H1 (cell line): ENCODE data around the gene QRICH2. TPM values are rescaled to one million over a fixed set of nuclear protein-coding genes. Genes with fewer than 3 reads are reported as not detected.

Experiments used
- CTCF ChIA-PET: fragments of 300-600 bp; sonication (Branson Sonifier 250); formaldehyde crosslinking; loops from one replicate; lab custom pipeline; 2021; ENCODE audit not compliant: partially characterized antibody; lab: Charles Lee
- POLR2A ChIA-PET: fragments of 300-600 bp; sonication (Branson Sonifier 250); formaldehyde crosslinking; loops from one replicate; lab custom pipeline; 2021; ENCODE audit warnings: inconsistent platforms; ENCODE audit not compliant: partially characterized antibody; lab: Charles Lee
- DNase-seq, 2 experiments: peaks; one replicate each; pipeline versions ENCODE4 v3.0.0 to v3.0.0-alpha.2; 2010 to 2022; ENCODE audit warnings: low spot score in 2 of 2, low read depth in 1 of 2, mixed read lengths in 1 of 2
- FAIRE-seq: peaks from 2 replicates; lab custom pipeline; 2011; peaks lifted over from hg19 to GRCh38; lab: Jason Lieb, UNC
- H2AFZ ChIP-seq: 2 replicates; pipeline ENCODE4 v1.8.1; 2012; ENCODE audit warnings: low read length, inconsistent platforms
- H2AK5ac ChIP-seq: 2 replicates; pipeline ENCODE4 v1.6.1; 2013; ENCODE audit warnings: low read depth, low read length
- H2BK120ac ChIP-seq: replicated peaks from 2 replicates; pipeline ENCODE3; 2013; ENCODE audit warnings: low read depth, low read length, inconsistent platforms
- H2BK12ac ChIP-seq: 2 replicates; pipeline ENCODE4 v1.6.1; 2013; ENCODE audit warnings: low read depth, low read length
- H2BK15ac ChIP-seq: 2 replicates; pipeline ENCODE4 v1.6.1; 2013; ENCODE audit warnings: low read length
- H2BK20ac ChIP-seq: 2 replicates; pipeline ENCODE4 v1.6.1; 2013; ENCODE audit warnings: low read length
- H2BK5ac ChIP-seq: 2 replicates; pipeline ENCODE4 v1.6.1; 2013; ENCODE audit warnings: low read depth, low read length
- H3K14ac ChIP-seq: 2 replicates; pipeline ENCODE4 v1.6.1; 2013; ENCODE audit warnings: inconsistent platforms; ENCODE audit not compliant: insufficient read length
- H3K18ac ChIP-seq: 2 replicates; pipeline ENCODE4 v1.6.1; 2013; ENCODE audit warnings: low read length; ENCODE audit errors: extremely low read depth
- H3K23ac ChIP-seq: 2 replicates; pipeline ENCODE4 v1.6.1; 2013; ENCODE audit warnings: inconsistent platforms; ENCODE audit not compliant: insufficient read length
- H3K23me2 ChIP-seq: 2 replicates; pipeline ENCODE4 v1.6.1; 2013; ENCODE audit warnings: low read depth, low read length
- H3K27ac ChIP-seq: 2 replicates; pipeline ENCODE4 v1.6.1; 2011; ENCODE audit warnings: low read depth, low read length, inconsistent platforms
- H3K27me3 ChIP-seq, 4 experiments: replicated peaks in 1 of 4; 1 replicate in 1 of 4; 2 replicates in 3 of 4; pipeline versions ENCODE4 v1.6.1 to v1.8.1; 2011 to 2013; ENCODE audit warnings: low read length in 3 of 4, mild to moderate bottlenecking in 3 of 4, inconsistent platforms in 2 of 4, mixed read lengths in 2 of 4, moderate library complexity in 1 of 4; ENCODE audit not compliant: control insufficient read depth in 3 of 4, insufficient read depth in 3 of 4; ENCODE audit errors: extremely low read depth in 1 of 4
- H3K36me3 ChIP-seq, 4 experiments: 2 replicates each; pipeline versions ENCODE4 v1.6.1 to v1.8.1; 2011 to 2013; ENCODE audit warnings: mild to moderate bottlenecking in 4 of 4, low read length in 3 of 4, moderate library complexity in 2 of 4, control low read depth in 1 of 4, inconsistent platforms in 1 of 4; ENCODE audit not compliant: insufficient read depth in 4 of 4, control insufficient read depth in 2 of 4
- H3K4ac ChIP-seq: replicated peaks from 2 replicates; pipeline ENCODE3; 2013; ENCODE audit warnings: low read length, low read depth, mixed read lengths, inconsistent platforms; ENCODE audit not compliant: insufficient read length
- H3K4me1 ChIP-seq, 4 experiments: replicated peaks in 1 of 4; 1 replicate in 1 of 4; 2 replicates in 3 of 4; pipeline versions ENCODE4 v1.6.1 to v1.8.1; 2011 to 2013; ENCODE audit warnings: low read length in 3 of 4, inconsistent platforms in 2 of 4, mixed read lengths in 1 of 4; ENCODE audit not compliant: insufficient read depth in 4 of 4, control insufficient read depth in 3 of 4
- H3K4me2 ChIP-seq, 2 experiments: 2 replicates each; pipeline versions ENCODE4 v1.6.1 to v1.8.1; 2011 to 2013; ENCODE audit warnings: low read depth in 2 of 2, low read length in 2 of 2, control low read depth in 1 of 2, inconsistent platforms in 1 of 2, mild to moderate bottlenecking in 1 of 2; ENCODE audit not compliant: insufficient read depth in 1 of 2
- H3K4me3 ChIP-seq, 4 experiments: fragments of 200-600, 300-600 bp in 1 of 4; sonication (generic), shearing (Covaris generic), sonication (Bioruptor Twin) in 1 of 4; 2 replicates each; pipeline versions ENCODE4 v1.5.1 to v1.8.1; 2011 to 2016; ENCODE audit warnings: low read length in 4 of 4, low read depth in 3 of 4, control low read depth in 2 of 4, inconsistent platforms in 2 of 4, mild to moderate bottlenecking in 2 of 4, mixed read lengths in 1 of 4, moderate library complexity in 1 of 4; ENCODE audit not compliant: insufficient read depth in 2 of 4; ENCODE audit errors: extremely low read depth in 1 of 4
- H3K56ac ChIP-seq: replicated peaks from 2 replicates; pipeline ENCODE3; 2013; ENCODE audit warnings: low read depth, mild to moderate bottlenecking, mixed read lengths, low read length, inconsistent platforms; ENCODE audit not compliant: insufficient read length
- H3K79me1 ChIP-seq: 2 replicates; pipeline ENCODE4 v1.6.1; 2013; ENCODE audit warnings: low read depth, low read length, control low read depth
- H3K79me2 ChIP-seq, 2 experiments: 2 replicates each; pipeline versions ENCODE4 v1.6.1 to v1.8.1; 2012 to 2013; ENCODE audit warnings: low read length in 2 of 2, mild to moderate bottlenecking in 2 of 2, inconsistent platforms in 1 of 2; ENCODE audit not compliant: insufficient read depth in 2 of 2, control insufficient read depth in 1 of 2
- H3K9ac ChIP-seq, 4 experiments: replicated peaks in 1 of 4; 1 replicate in 1 of 4; 2 replicates in 3 of 4; pipeline versions ENCODE4 v1.6.1 to v1.8.1; 2011 to 2013; ENCODE audit warnings: low read depth in 3 of 4, low read length in 3 of 4, control low read depth in 2 of 4, mild to moderate bottlenecking in 2 of 4, moderate library complexity in 2 of 4, inconsistent platforms in 1 of 4; ENCODE audit errors: extremely low read depth in 1 of 4
- H3K9me3 ChIP-seq, 2 experiments: 2 replicates each; pipeline versions ENCODE4 v1.6.1 to v1.8.1; 2012 to 2013; ENCODE audit warnings: mild to moderate bottlenecking in 2 of 2, moderate library complexity in 2 of 2, control low read depth in 1 of 2, inconsistent platforms in 1 of 2, low read depth in 1 of 2, low read length in 1 of 2, mixed read lengths in 1 of 2; ENCODE audit not compliant: insufficient read depth in 2 of 2
- H4K20me1 ChIP-seq, 2 experiments: replicated peaks in 1 of 2; 2 replicates each; pipeline versions ENCODE3 to v1.8.1; 2011 to 2013; ENCODE audit warnings: inconsistent platforms in 2 of 2, low read length in 2 of 2, mild to moderate bottlenecking in 1 of 2; ENCODE audit not compliant: insufficient read depth in 2 of 2, control insufficient read depth in 1 of 2
- H4K5ac ChIP-seq: 2 replicates; pipeline ENCODE4 v1.6.1; 2013; ENCODE audit warnings: low read length, low read depth, mixed read lengths, inconsistent platforms; ENCODE audit not compliant: insufficient read length
- H4K8ac ChIP-seq: 2 replicates; pipeline ENCODE4 v1.8.0; 2013; ENCODE audit warnings: mild to moderate bottlenecking, moderate library complexity, low read length, inconsistent platforms; ENCODE audit not compliant: insufficient read depth; ENCODE audit errors: extremely low read depth
- H4K91ac ChIP-seq: replicated peaks from 2 replicates; pipeline ENCODE3; 2013; ENCODE audit warnings: low read length, mixed read lengths, inconsistent platforms; ENCODE audit not compliant: insufficient read length
- BACH1 ChIP-seq: IDR thresholded peaks from 2 replicates; pipeline ENCODE4 v1.6.1; 2012; ENCODE audit warnings: low read length, improper control_type of control experiment
- CHD1 ChIP-seq: IDR thresholded peaks from 2 replicates; pipeline ENCODE4 v1.6.1; 2012; ENCODE audit warnings: low read depth, low read length, improper control_type of control experiment
- EZH2 ChIP-seq: fragments of 200-600 bp; sonication (generic); IDR thresholded peaks from 2 replicates; pipeline ENCODE4 v1.7.1; 2012; ENCODE audit warnings: low read depth, mild to moderate bottlenecking, moderate library complexity, low read length, inconsistent platforms; ENCODE audit not compliant: severe bottlenecking
- HDAC6 ChIP-seq: IDR thresholded peaks from one replicate; pipeline ENCODE4 v1.7.1; 2012; ENCODE audit warnings: low read depth, mild to moderate bottlenecking, inconsistent platforms, low read length, moderate library complexity
- JUN ChIP-seq: IDR thresholded peaks from 2 replicates; pipeline ENCODE4 v1.6.1; 2011; ENCODE audit warnings: low read depth, mild to moderate bottlenecking, improper control_type of control experiment, low read length
- KDM4A ChIP-seq: IDR thresholded peaks from one replicate; pipeline ENCODE4 v1.7.1; 2012; ENCODE audit warnings: low read depth, mild to moderate bottlenecking, moderate library complexity, low read length, inconsistent platforms; ENCODE audit not compliant: severe bottlenecking
- KDM5A ChIP-seq: fragments of 200-600 bp; IDR thresholded peaks from 2 replicates; pipeline ENCODE4 v1.7.1; 2012; ENCODE audit warnings: mild to moderate bottlenecking, low read length, inconsistent platforms, mixed read lengths
- NRF1 ChIP-seq: IDR thresholded peaks from 2 replicates; pipeline ENCODE4 v1.6.1; 2011; ENCODE audit warnings: mild to moderate bottlenecking, low read depth, low read length, improper control_type of control experiment
- SIX5 ChIP-seq: IDR thresholded peaks from 2 replicates; pipeline ENCODE4 v1.6.1; 2011; ENCODE audit warnings: mild to moderate bottlenecking, low read depth, low read length
- ZNF274 ChIP-seq: IDR thresholded peaks from 2 replicates; pipeline ENCODE4 v1.7.0; 2012; ENCODE audit warnings: low read length, borderline replicate concordance; ENCODE audit errors: extremely low read depth
- WGBS, 2 experiments: shearing (Covaris generic) in 1 of 2; methylation state at CpG; one replicate each; pipeline versions ENCODE4 v1.1.6 to v1.1.7; 2013 to 2015; ENCODE audit warnings: low lambda C conversion rate in 2 of 2, mixed read lengths in 2 of 2, inconsistent platforms in 1 of 2, low coverage in 1 of 2, missing lambda C conversion rate in 1 of 2; ENCODE audit not compliant: insufficient replicate concordance in 2 of 2, insufficient coverage in 1 of 2, insufficient read length in 1 of 2; ENCODE audit errors: extremely low coverage in 1 of 2, missing lambda C conversion rate in 1 of 2; 5-methylcytosine and 5-hydroxymethylcytosine counted together
- polyA plus RNA-seq, 7 experiments: library from polyadenylated mRNA; depleted of rRNA in 3 of 7; stranded (reverse) in 5 of 7; unstranded in 2 of 7; fragments of >200 nt in 5 of 7; fragments of 200-250 nt in 2 of 7; gene quantifications; 1 replicate in 5 of 7; 2 replicates in 1 of 7; 4 replicates in 1 of 7; pipeline versions ENCODE4 v1.2.1 to v1.2.3, GENCODE V29; 2011 to 2013; ENCODE audit warnings: missing spikeins in 2 of 7, mixed read lengths in 2 of 7
- total RNA-seq: library from RNA; stranded (reverse); fragmentation: NEBNext Ultra II Directional; extraction: Animal tissue kit (Norgen Biotek cat#: 25700); gene quantifications from 2 replicates; pipeline ENCODE4 v1.2.1, GENCODE V29; 2021
- TF ChIP-seq, protein P1 (sequence below): IDR thresholded peaks from 2 replicates; pipeline ENCODE4 v1.6.1; 2012; ENCODE audit warnings: low read length, inconsistent platforms

The QRICH2 gene
- total and polyA plus RNA-seq, 2 of the 8 experiments (the other 6 are each of a cell fraction or from before 2014, with no cell fraction given): 2.8 to 3.8 TPM

DNA sequence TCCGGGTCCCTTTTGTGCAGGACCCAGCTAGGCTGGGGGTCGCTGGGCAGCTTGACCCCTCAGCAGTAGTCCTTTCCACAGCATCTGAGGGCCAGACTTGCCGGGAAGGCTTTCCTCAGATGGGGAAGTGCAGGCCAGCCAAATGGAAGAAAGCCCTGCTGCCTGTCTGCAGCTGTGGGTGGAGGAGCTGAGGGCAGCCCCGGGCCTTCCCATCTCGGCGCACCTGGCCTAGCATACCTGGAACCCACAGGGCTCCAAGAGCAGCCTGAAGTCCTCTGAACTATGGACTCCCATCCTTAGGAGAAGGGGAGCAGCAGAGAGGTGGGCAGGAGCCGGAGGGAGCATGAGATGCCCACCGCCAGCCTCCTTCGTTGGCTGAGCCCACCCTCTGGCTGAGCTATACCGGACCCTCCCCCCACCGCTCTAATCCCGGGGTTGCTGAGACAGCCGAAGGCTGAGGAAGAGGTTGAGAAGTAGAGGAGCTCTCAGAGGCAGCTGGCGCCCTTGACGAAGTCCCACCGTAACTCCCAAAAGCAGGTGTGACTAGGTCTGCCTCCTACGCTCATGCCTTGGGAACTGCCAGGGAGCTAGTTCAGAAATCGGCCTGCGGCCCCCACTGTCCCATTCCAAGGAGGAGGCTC, 29.7 kb downstream of the QRICH2 start:
- H3K79me2 ChIP-seq: no peaks in the 10 kb centered on the region
- H3K27me3 ChIP-seq: no peaks in the 10 kb centered on the region
- no peak overlapping the region for H3K23ac ChIP-seq
- no peak overlapping the region for H2BK12ac ChIP-seq
- H4K5ac ChIP-seq: no peak overlapping the region
- no peak for DNase-seq
- H2AFZ ChIP-seq: no peak overlapping the region
- no peak overlapping the region for H3K4ac ChIP-seq
- H3K18ac ChIP-seq: no peak overlapping the region
- no peak overlapping the region for H3K56ac ChIP-seq
- no peak overlapping the region for H3K4me3 ChIP-seq
- no peaks in the 10 kb centered on the region for H3K9me3 ChIP-seq
- ChIA-PET POLR2A (interaction anchor here (0.7 to 1.8 kb wide), 4 partner anchors 8 to 197 kb away, joined by 3 to 6 read pairs (median 4); no protein-coding TSS in a partner anchor), CTCF (interaction anchor here (0.7 to 5.6 kb wide), 32 partner anchors 9 to 542 kb away, joined by 3 to 84 read pairs (median 14); partner anchors contain the start of genes EXOC7, FOXJ1, RNF157 and UBALD2)
- no peak overlapping the region for H2AK5ac ChIP-seq
- no peak overlapping the region for H3K14ac ChIP-seq
- H3K79me1 ChIP-seq: no peaks in the 10 kb centered on the region
- no peak overlapping the region for H3K4me2 ChIP-seq
- H3K4me1 ChIP-seq: peaks cover 0 to 4% (median under 1%) of the 10 kb centered on the region in 4 experiments; a peak in 3 of 7 replicates
- no peak overlapping the region for H3K9ac ChIP-seq
- peaks cover 0 to 6% of the 10 kb centered on the region in 2 experiments for H4K20me1 ChIP-seq
- no peaks in the 10 kb centered on the region; a peak in 1 of 8 replicates for H3K36me3 ChIP-seq
- WGBS, 2 experiments: 92% methylated on average over 18 of the region's 19 CpGs; no CpG with 5 or more reads in 1 of the 2 experiments
- FAIRE-seq: no peak
- no peak overlapping the region for H2BK20ac ChIP-seq
- no peak overlapping the region; the same call in 1 of the 2 replicates for H2BK15ac ChIP-seq
- H2BK120ac ChIP-seq: no peak overlapping the region
- H4K8ac ChIP-seq: no peak overlapping the region; the same call in 1 of the 2 replicates
- peaks cover 3% of the 10 kb centered on the region; the same call in 1 of the 2 replicates for H3K23me2 ChIP-seq
- no peak overlapping the region for H4K91ac ChIP-seq
- no peak overlapping the region for H3K27ac ChIP-seq
- no peak overlapping the region for H2BK5ac ChIP-seq
- TF ChIP-seq HDAC6 (no peak), CHD1 (no peak), KDM4A (no peak), JUN (no peak), BACH1 (no peak), NRF1 (no peak), KDM5A (no peak), EZH2 (no peak), SIX5 (no peak), ZNF274 (no peak)
- TF ChIP-seq, protein P1, sequence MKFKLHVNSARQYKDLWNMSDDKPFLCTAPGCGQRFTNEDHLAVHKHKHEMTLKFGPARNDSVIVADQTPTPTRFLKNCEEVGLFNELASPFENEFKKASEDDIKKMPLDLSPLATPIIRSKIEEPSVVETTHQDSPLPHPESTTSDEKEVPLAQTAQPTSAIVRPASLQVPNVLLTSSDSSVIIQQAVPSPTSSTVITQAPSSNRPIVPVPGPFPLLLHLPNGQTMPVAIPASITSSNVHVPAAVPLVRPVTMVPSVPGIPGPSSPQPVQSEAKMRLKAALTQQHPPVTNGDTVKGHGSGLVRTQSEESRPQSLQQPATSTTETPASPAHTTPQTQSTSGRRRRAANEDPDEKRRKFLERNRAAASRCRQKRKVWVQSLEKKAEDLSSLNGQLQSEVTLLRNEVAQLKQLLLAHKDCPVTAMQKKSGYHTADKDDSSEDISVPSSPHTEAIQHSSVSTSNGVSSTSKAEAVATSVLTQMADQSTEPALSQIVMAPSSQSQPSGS: no peak
